LoVo (cell line): ENCODE measurements around the gene AKR1C1.
"Not testable (repeated sequence)": the region's sequence is repeated elsewhere in the genome, so short reads cannot be mapped to it uniquely, and the experiment has no call there.

Experiments
- DNase-seq: peaks from one replicate; pipeline ENCODE4 v3.0.0-alpha.2; 2016; ENCODE audit warnings: low spot score

The AKR1C1 gene

GRCh38 chr10:4984223-4984622 is 21.0 kb downstream of the AKR1C1 start:
- no peak for DNase-seq

- no peak for DNase-seq
Measured at GRCh38 chr10:4984971-4985594, 21.9 kb downstream of the AKR1C1 start.

DNA sequence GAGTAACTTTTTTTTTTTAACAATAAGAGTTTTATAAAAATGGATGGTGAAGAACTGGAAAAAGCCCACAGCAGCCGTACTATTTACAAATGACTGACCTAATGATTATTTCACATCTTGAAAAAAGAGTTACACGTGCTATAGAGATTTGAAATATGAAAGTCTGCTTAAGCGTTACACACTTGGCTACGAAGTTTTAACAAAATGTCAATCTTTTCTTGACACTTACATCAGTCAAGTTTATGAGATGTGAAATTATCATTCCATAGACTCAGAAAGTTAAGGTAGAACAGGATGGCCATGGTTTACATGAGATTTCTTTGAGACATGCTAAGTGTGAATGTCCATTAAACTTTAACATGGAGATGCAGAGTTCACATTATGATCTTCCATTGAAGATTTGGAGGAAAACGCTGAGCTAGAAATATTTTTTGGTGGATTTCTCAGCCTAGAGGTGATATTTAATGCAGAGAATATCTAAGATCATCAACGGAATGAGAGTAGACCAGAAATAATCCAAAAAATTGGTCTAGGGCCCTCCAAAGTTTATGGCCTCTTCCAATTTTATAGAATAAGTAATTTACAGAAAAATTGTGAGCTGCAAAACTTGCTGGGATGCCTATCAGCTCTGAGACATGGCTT is 24.9 kb downstream of the AKR1C1 start:
- DNase-seq, result not testable (repeated sequence)

GRCh38 chr10:4990217-4990616 is 27.0 kb downstream of the AKR1C1 start:
- no peak for DNase-seq

- DNase-seq, result not testable (repeated sequence)
Measured at GRCh38 chr10:4991463-4991862, 28.2 kb downstream of the AKR1C1 start.

- not testable (repeated sequence) for DNase-seq
Measured at GRCh38 chr10:4992564-4992963, 29.3 kb downstream of the AKR1C1 start.

- not testable (repeated sequence) for DNase-seq
Measured at GRCh38 chr10:4994260-4994659, 31.0 kb downstream of the AKR1C1 start.

DNA sequence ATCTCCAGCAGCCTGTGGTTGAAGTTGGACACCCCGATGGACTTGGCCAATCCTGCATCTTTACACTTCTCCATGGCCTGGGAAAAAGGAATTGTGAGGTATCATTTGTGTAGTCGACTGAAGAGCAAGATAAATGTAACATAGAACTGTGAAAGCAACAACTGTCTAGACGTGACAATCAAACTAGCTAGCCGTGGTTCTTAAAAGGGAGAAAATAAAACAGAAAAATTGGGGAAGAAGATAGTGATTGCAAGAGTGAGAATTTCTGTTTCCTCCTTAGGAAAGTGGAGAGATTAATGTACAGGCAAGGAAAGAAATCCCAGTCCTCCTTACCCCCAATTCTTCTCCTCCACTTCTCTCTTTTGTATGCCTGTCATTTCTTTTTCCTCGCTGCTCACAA is 35.5 kb downstream of the AKR1C1 start:
- DNase-seq, result no peak

GRCh38 chr10:5002013-5002727 is 39.0 kb downstream of the AKR1C1 start:
- no peak for DNase-seq

DNA sequence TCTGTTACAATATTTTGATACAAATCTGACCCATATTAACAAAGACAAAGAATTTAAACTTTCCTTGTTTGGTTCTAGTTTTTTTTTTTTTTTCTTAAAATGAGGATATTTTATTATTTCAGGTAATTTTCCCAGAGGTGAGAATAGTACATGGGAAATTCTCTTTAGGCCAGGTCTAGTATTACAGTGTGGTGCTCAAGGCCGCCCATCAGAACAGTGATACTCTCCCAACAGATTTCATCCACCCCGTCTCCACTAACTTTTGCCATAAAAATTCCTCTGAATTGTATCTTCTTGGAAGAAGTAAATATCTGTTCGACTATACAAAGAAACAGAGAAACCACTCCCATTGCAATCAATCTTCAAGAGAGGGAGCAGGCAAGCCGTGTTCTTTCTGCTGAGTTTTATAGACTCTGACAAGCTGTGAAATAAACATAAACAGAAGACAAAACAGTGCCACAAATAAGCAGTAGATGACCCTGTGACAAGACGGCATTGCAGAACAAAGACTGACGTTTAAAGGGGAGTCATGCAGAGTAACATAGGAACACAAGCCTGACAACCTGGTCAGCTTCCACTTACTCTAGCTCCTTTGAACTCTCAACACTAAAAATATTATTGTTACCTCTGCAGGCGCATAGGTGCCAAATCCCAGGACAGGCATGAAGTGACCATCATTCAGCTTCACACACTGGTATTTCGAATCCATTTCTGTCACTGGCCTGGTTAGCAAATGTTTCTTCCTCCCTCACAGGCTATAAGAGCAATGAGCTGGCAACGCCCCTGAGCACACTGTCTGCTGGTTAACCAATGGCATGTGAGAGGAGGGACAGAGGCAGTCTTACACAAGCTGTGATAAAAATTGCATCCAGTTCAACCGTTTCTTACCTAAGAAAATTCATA is 40.2 kb downstream of the AKR1C1 start, which contains the start of gene AKR1C2:
Gene AKR1C2, minus strand, starts transcription at position 731 of the 903 bp plus-strand sequence. Its CDS starts 22 bp downstream, at position 709.
- not testable (repeated sequence) for DNase-seq

DNA sequence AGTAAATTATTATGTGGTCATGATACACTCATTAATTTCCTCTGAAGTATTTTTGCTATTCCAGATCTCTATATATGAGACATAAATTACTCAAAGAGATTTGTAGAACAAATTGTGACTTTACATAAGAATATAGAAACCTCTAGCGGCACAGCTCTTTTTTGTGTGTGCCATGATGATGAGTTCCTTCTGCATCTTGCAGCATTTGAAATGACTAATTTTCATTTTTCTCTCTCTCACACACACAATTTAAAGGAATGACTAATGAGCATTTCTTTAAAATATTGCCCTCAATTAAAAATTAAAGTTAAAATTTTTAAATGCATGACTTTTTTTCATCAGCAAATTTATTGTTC is 40.8 kb downstream of the AKR1C1 start:
- DNase-seq, result not testable (repeated sequence)

DNA sequence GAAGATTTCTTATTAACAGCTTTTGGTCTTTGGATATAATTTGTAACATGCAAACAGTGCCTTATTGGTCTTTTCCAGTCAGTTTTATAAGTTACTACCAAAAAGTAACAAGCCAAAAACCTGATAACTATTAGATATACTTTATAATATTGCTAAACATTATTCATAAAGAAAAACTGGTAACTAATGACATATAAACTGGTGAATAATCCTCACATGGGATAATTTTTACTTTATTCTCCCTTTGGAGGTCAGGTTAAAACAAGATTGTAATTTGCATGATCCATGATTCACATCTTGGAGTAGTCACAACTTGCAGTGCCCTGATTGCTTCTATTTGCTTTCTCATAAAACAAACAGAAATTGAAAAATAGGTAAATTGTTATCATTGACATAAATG is 41.3 kb downstream of the AKR1C1 start:
- DNase-seq, result not testable (repeated sequence)

- peak; percentile 81 for DNase-seq
Measured at GRCh38 chr10:5008857-5009548, 45.8 kb downstream of the AKR1C1 start.

DNA sequence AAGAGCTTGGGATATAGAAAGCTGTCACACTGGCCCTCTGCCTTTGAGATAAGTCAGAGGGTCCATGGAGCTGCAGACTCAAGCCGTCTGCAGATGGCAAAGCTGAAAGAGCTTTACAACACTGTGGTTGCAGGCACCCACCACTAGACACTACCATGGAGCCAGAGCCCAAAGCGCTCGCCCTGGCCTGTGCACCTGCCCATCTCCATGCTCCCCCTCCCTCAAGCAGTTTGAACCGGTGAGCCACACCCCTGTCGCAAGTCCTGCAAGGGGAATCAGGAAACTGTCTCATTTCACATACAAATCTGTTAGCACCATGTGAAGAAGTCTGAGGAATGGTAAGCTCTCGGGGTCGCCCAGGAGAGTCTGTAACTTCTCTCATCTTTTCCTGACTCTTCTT is 46.8 kb downstream of the AKR1C1 start:
- DNase-seq, result not testable (repeated sequence)

DNA sequence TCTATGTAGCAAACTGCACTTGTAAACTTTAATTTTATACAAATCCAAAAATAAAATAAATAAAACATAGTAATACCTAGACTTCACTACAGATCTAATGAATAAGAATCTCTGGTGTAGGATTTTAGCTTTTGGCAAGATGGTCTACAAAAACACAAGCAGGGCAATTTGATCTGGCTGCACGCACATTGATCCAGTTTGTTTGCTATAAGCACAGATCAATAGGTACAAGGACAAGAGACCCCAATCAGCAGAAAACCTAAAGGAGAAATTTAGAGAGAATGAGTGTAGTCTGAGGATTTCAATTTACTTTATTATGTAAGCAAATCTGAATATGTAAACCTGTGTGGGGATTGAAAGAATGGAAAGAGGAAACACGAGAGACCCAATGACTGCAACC is 48.2 kb downstream of the AKR1C1 start:
- not testable (repeated sequence) for DNase-seq

DNA sequence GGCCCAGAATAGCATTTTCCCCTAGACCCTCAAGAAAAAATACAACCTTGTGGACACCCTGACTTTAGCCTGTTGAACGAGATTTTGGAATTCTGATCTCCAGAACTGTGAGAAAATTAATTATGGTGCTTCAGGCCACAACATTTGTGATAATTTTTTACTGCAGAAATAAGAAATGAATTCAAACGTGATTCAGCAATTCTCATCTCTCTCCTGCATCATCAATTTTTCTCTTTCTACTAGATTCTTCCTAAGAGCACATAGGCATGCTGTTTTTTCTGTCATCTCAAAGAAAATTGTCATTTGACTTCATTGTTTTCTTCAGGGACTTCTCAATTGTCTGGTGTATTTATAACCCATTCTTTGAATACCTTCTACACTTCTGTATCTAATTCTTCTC is 49.4 kb downstream of the AKR1C1 start:
- no peak for DNase-seq

- DNase-seq, result no peak
Measured at GRCh38 chr10:5013385-5013784, 50.2 kb downstream of the AKR1C1 start.

DNA sequence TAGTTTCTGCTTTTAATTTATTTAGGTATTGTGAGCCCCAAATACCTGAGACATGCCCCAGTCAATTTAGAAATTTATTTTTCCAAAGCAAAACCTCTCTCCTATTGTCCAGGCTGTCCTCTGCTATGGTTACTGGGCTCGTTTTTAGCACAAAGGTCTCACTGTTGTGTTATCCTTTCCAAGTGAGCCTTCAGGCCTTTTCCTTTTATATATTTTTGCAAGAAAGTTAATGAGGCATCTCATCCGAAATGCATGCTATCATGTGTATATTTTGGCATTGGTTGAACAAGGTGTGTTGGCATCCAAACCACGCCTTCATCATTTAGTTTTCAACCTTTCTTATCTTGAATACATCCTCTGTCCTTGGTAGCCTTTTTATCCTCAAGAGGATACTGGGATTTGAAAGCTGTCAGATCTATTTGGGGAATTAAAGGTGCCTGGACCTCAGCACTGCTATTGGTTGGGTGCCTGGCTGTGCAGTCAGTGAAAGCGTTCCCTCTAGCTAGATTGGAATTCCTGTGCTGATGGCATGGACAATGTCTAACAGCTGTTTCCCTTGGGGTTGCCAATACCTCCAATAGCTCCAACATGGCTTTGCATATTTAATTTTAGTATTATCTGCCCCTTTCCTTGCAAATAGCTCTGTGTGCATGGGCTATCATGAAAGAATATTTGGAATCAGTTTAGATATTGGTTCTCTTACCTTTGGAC is 51.1 kb downstream of the AKR1C1 start:
- not testable (repeated sequence) for DNase-seq

DNA sequence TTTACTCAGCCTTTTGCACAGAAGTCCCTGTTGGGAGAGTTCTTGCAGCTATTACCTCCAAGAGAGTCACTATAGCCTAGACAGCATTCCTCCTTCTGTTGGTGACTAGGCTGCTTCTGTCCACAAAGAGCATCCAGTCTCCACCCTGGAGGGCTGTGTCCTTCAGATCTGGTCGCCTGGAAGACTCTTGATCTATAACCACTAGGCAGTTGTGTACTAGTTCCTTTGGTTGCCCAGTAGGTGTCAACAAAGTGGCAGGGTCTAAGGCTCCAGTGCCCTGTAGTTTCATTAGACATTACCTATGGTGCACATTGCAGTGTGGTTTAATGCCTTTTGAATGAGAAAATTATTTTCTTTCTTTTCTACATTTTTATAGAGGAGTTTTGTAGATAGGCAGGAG is 51.7 kb downstream of the AKR1C1 start:
- peak; percentile 44 for DNase-seq

DNA sequence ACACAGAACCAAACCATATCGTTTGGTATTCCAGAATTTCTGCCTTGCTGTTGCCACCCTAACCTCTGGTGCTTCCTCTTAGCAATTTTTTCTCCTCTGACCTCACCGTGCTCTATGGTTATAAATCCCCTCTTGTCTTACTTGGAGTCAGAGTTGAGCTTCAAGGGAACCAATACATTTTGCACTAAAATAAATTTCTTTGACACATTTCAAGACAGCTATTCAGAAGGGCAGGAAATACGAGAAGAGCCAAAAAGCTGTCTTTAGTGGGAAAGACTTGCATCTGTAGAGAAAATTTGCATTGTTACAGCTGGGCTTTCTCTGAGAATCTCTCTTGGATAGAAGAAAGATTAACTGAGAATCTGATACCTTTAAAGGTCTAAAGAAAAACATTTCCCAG is 54.9 kb downstream of the AKR1C1 start:
- no peak for DNase-seq
